Prostate gland (tissue), 2 donors: ENCODE results near the gene ADPRH.

Experiments
- POLR2A ChIP-seq: fragments of 450-650 bp; IDR thresholded peaks from one replicate; pipeline ENCODE4 v1.6.1; 2016; ENCODE audit warnings: antibody characterized with exemption, mild to moderate bottlenecking
- POLR2AphosphoS5 ChIP-seq: sonication (generic); formaldehyde crosslinking; IDR thresholded peaks from one replicate; pipeline ENCODE4 v1.6.1; 2017; ENCODE audit warnings: antibody characterized with exemption
- TF ChIP-seq, protein P1 (sequence below), 4 experiments: fragments of 200-600 bp in 2 of 4; fragments of 450-650 bp in 2 of 4; sonication (generic) in 2 of 4; IDR thresholded peaks; 1 replicate in 3 of 4; 2 replicates in 1 of 4; pipeline ENCODE4 v1.5.1; 2016 to 2019; ENCODE audit warnings: antibody characterized with exemption in 4 of 4, mild to moderate bottlenecking in 2 of 4, moderate library complexity in 2 of 4

DNA sequence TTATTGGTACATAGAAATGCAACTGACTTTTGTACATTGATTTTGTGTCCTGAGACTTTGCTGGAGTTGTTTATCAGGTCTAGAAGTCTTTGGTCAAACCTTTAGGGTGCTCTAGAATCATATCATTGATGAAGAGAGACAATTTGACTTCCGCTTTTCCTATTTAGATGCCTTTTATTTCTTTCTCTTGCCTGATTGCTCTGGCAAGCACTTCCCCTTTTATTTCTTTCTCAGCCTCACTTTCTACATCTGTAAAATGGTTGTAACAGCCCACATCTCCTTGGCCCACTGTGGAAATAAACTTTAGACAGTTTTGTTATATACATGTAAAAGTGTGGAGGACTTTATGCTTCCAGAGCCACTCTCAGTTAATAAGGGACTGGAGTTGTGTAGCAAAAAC, 32.4 kb downstream of the ADPRH start:
- TF ChIP-seq, protein P1, sequence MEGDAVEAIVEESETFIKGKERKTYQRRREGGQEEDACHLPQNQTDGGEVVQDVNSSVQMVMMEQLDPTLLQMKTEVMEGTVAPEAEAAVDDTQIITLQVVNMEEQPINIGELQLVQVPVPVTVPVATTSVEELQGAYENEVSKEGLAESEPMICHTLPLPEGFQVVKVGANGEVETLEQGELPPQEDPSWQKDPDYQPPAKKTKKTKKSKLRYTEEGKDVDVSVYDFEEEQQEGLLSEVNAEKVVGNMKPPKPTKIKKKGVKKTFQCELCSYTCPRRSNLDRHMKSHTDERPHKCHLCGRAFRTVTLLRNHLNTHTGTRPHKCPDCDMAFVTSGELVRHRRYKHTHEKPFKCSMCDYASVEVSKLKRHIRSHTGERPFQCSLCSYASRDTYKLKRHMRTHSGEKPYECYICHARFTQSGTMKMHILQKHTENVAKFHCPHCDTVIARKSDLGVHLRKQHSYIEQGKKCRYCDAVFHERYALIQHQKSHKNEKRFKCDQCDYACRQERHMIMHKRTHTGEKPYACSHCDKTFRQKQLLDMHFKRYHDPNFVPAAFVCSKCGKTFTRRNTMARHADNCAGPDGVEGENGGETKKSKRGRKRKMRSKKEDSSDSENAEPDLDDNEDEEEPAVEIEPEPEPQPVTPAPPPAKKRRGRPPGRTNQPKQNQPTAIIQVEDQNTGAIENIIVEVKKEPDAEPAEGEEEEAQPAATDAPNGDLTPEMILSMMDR (IDR thresholded peaks at IDR 0.05): no peak
- TF ChIP-seq POLR2A: no peak
- TF ChIP-seq POLR2AphosphoS5: no peak
